ENCODE results near the gene SMG7. TPM values are rescaled to one million over a fixed set of nuclear protein-coding genes. Genes with fewer than 3 reads are reported as not detected.

SMG7 gene
- polyA plus RNA-seq, 2 of the 4 experiments (the other 2 are of a cell fraction), result 27.2 to 51.3 TPM

- POLR2A ChIA-PET, result no interaction called here
- DNase-seq (ENCODE audit: low read depth in 1 of 2, low spot score in 1 of 2) (no peak), ATAC-seq (no peak), FAIRE-seq (no peak)
- TF ChIP-seq HOXA7 (CRISPR knock-in tag; IDR thresholded peaks at IDR 0.05) (no peak), E2F6 (IDR thresholded peaks at IDR 0.05; ENCODE audit: borderline replicate concordance, low read depth) (no peak), CBX8 (IDR thresholded peaks at IDR 0.05) (no peak), PHF8 (IDR thresholded peaks at IDR 0.05; ENCODE audit: borderline replicate concordance, low read depth) (no peak), ZFP36 (IDR thresholded peaks at IDR 0.05; ENCODE audit: borderline replicate concordance, partially characterized antibody) (no peak), EHF (CRISPR knock-in tag; IDR thresholded peaks at IDR 0.05) (no peak), RAD21 (conservative IDR thresholded peaks at IDR 0.05 in 1 of 2, IDR thresholded peaks at IDR 0.05 in 1 of 2) (no peak), SREBF2 (IDR thresholded peaks at IDR 0.05) (no peak), HOXB5 (CRISPR knock-in tag; IDR thresholded peaks at IDR 0.05) (no peak), USF2 (IDR thresholded peaks at IDR 0.05) (no peak), BCL3 (IDR thresholded peaks at IDR 0.05) (no peak), KDM1A (IDR thresholded peaks at IDR 0.05; ENCODE audit: low read depth) (no peak), ZC3H11A (IDR thresholded peaks at IDR 0.05) (no peak), HOXB13 (CRISPR knock-in tag; IDR thresholded peaks at IDR 0.05; ENCODE audit: low read depth) (no peak), HEYL (CRISPR knock-in tag; IDR thresholded peaks at IDR 0.05) (no peak), FOXS1 (CRISPR knock-in tag; IDR thresholded peaks at IDR 0.05) (no peak), EP300 (IDR thresholded peaks at IDR 0.05) (no peak), FOSL2 (IDR thresholded peaks at IDR 0.05) (no peak), FOSL2 (CRISPR knock-in tag; IDR thresholded peaks at IDR 0.05) (no peak)
- Histone ChIP-seq H3K27ac (no peak overlapping the region), H3K9me3 (no peaks in the 10 kb centered on the region), H3K4me3 (no peak overlapping the region), H3K4me1 (peaks cover 7% of the 10 kb centered on the region; the same call in 2 of the 3 replicates), H3K4me2 (no peak overlapping the region)
- CTCF ChIA-PET, result interaction anchor here (1.2 to 1.9 kb wide), 2 partner anchors 9 to 12 kb away, joined by 3 to 5 read pairs; no protein-coding TSS in a partner anchor
- WGBS (ENCODE audit: missing lambda C conversion rate), result 85% methylated on average over 8 of the region's 8 CpGs
Observed at GRCh38 chr1:183586926-183587325, 114.6 kb downstream of the SMG7 start.

GRCh38 chr1:183588827-183589226, 116.5 kb downstream of the SMG7 start:
- CTCF ChIA-PET, result interaction anchor here (1.3 to 2.4 kb wide), 2 partner anchors 8 to 21 kb away, joined by 3 to 12 read pairs; no protein-coding TSS in a partner anchor
- peaks cover 7% of the 10 kb centered on the region; the same call in 2 of the 3 replicates for H3K4me1 ChIP-seq
- FAIRE-seq (no peak), DNase-seq (ENCODE audit: low read depth in 1 of 2, low spot score in 1 of 2) (no peak), ATAC-seq (peak in 1 of 2 experiments; percentile 43; a peak in 3 of 6 replicates)
- no peaks in the 10 kb centered on the region for H3K9me3 ChIP-seq
- TF ChIP-seq CBX8 (IDR thresholded peaks at IDR 0.05), result no peak
- no peak overlapping the region for H3K4me3 ChIP-seq
- POLR2A ChIA-PET, result no interaction called here
- no peak overlapping the region for H3K27ac ChIP-seq
- peak overlapping the region; percentile 15; the same call in 1 of the 3 replicates for H3K4me2 ChIP-seq

- ChIA-PET CTCF (interaction anchor here (1.3 to 2.4 kb wide), 2 partner anchors 9 to 21 kb away, joined by 3 to 12 read pairs; no protein-coding TSS in a partner anchor), POLR2A (no interaction called here)
- FAIRE-seq (no peak), ATAC-seq (no peak), DNase-seq (ENCODE audit: low read depth in 1 of 2, low spot score in 1 of 2) (no peak)
- Histone ChIP-seq H3K4me1 (peaks cover 7% of the 10 kb centered on the region; the same call in 2 of the 3 replicates), H3K9me3 (no peaks in the 10 kb centered on the region), H3K27ac (no peak overlapping the region), H3K4me2 (peak overlapping the region; percentile 15; the same call in 1 of the 3 replicates), H3K4me3 (no peak overlapping the region)
- 78% methylated on average over 5 of the region's 5 CpGs for WGBS (ENCODE audit: missing lambda C conversion rate)
- TF ChIP-seq NR3C1 (IDR thresholded peaks at IDR 0.05), result no peak
- TF ChIP-seq HES2 (IDR thresholded peaks at IDR 0.05), result no peak
- TF ChIP-seq RFX5 (IDR thresholded peaks at IDR 0.05), result no peak
- no peak for TF ChIP-seq EHMT2 (IDR thresholded peaks at IDR 0.05; ENCODE audit: low read depth)
- no peak for TF ChIP-seq E2F6 (IDR thresholded peaks at IDR 0.05; ENCODE audit: borderline replicate concordance, low read depth)
- no peak for TF ChIP-seq FOXS1 (CRISPR knock-in tag; IDR thresholded peaks at IDR 0.05)
- no peak for TF ChIP-seq FOSB (CRISPR knock-in tag; IDR thresholded peaks at IDR 0.05)
- TF ChIP-seq CTCF (IDR thresholded peaks at IDR 0.05), result no peak
- no peak for TF ChIP-seq PBX3 (IDR thresholded peaks at IDR 0.05)
- TF ChIP-seq SMC3 (IDR thresholded peaks at IDR 0.05), result no peak
Observed at GRCh38 chr1:183589384-183589783, 117.1 kb downstream of the SMG7 start.
